HG03342 (cell line): ENCODE measurements around the gene PDS5B.
"Not testable (repeated sequence)": the region's sequence is repeated elsewhere in the genome, so short reads cannot be mapped to it uniquely, and the experiment has no call there.

Source experiments
- ATAC-seq: cut with Tn5 transposase; IDR thresholded peaks from one replicate; pipeline ENCODE4 v1.9.1; 2021; ENCODE audit warnings: mild to moderate bottlenecking, moderate library complexity; ENCODE audit not compliant: unreplicated experiment

Gene PDS5B

GRCh38 chr13:32723987-32724386 lies 137.7 kb downstream of the PDS5B start:
- ATAC-seq, result no peak

GRCh38 chr13:32726374-32727037 lies 140.3 kb downstream of the PDS5B start:
- ATAC-seq, result no peak

- ATAC-seq, result no peak
Measured at GRCh38 chr13:32728327-32728726, 142.1 kb downstream of the PDS5B start.

GRCh38 chr13:32729097-32729496 lies 142.8 kb downstream of the PDS5B start:
- ATAC-seq, result not testable (repeated sequence)

- ATAC-seq, result no peak
Measured at GRCh38 chr13:32731074-32731473, 144.8 kb downstream of the PDS5B start.

GRCh38 chr13:32731576-32731975 lies 145.3 kb downstream of the PDS5B start:
- ATAC-seq, result no peak

GRCh38 chr13:32733690-32734089 lies 147.4 kb downstream of the PDS5B start:
- ATAC-seq, result no peak

- no peak for ATAC-seq
Measured at GRCh38 chr13:32734511-32734910, 148.3 kb downstream of the PDS5B start.

GRCh38 chr13:32735859-32736258 lies 149.6 kb downstream of the PDS5B start:
- ATAC-seq, result no peak

- no peak for ATAC-seq
Measured at GRCh38 chr13:32736648-32737047, 150.4 kb downstream of the PDS5B start.

GRCh38 chr13:32737111-32737571 lies 150.9 kb downstream of the PDS5B start:
- peak; percentile 71 for ATAC-seq

GRCh38 chr13:32737679-32738078 lies 151.4 kb downstream of the PDS5B start:
- ATAC-seq, result peak; percentile 58

- ATAC-seq, result no peak
Measured at GRCh38 chr13:32745509-32745908, 159.3 kb downstream of the PDS5B start.

GRCh38 chr13:32746474-32746873 lies 160.2 kb downstream of the PDS5B start:
- no peak for ATAC-seq

- no peak for ATAC-seq
Measured at GRCh38 chr13:32748305-32748704, 162.1 kb downstream of the PDS5B start.

- no peak for ATAC-seq
Measured at GRCh38 chr13:32751340-32751739, 165.1 kb downstream of the PDS5B start.

- no peak for ATAC-seq
Measured at GRCh38 chr13:32752311-32752710, 166.1 kb downstream of the PDS5B start.

GRCh38 chr13:32752997-32753606 lies 166.8 kb downstream of the PDS5B start:
- ATAC-seq, result no peak

- ATAC-seq, result no peak
Measured at GRCh38 chr13:32754179-32754578, 167.9 kb downstream of the PDS5B start.

GRCh38 chr13:32759152-32759551 lies 172.9 kb downstream of the PDS5B start:
- ATAC-seq, result no peak

GRCh38 chr13:32761472-32761871 lies 175.2 kb downstream of the PDS5B start:
- ATAC-seq, result no peak

- ATAC-seq, result no peak
Measured at GRCh38 chr13:32779119-32779518, 192.9 kb downstream of the PDS5B start.

- ATAC-seq, result no peak
Measured at GRCh38 chr13:32781906-32782305, 195.7 kb downstream of the PDS5B start.
